HCT116 (cell line): ENCODE data around the gene GPATCH8.

ENCODE experiments used
- POLR2A ChIP-seq: IDR thresholded peaks from 2 replicates; pipeline ENCODE4 v1.7.0; 2011; ENCODE audit warnings: borderline replicate concordance; ENCODE audit not compliant: insufficient read depth, insufficient read length; ENCODE audit errors: extremely low read depth
- POLR2AphosphoS5 ChIP-seq: IDR thresholded peaks from 2 replicates; pipeline ENCODE4 v1.6.1; 2011; ENCODE audit warnings: mild to moderate bottlenecking, low read depth, low read length, moderate library complexity
- SP1 ChIP-seq: IDR thresholded peaks from 2 replicates; pipeline ENCODE4 v1.6.1; 2012; ENCODE audit warnings: low read depth
- TCF7L2 ChIP-seq: IDR thresholded peaks from 2 replicates; pipeline ENCODE4 v1.7.0; 2011; ENCODE audit warnings: borderline replicate concordance, inconsistent platforms; ENCODE audit not compliant: insufficient read depth, insufficient read length; ENCODE audit errors: extremely low read depth
- YY1 ChIP-seq: IDR thresholded peaks from 2 replicates; pipeline ENCODE4 v1.6.1; 2011; ENCODE audit warnings: low read length, low read depth, moderate library complexity, mild to moderate bottlenecking; ENCODE audit not compliant: insufficient replicate concordance; ENCODE audit errors: extremely low read depth
- TF ChIP-seq, protein P1 (sequence below), 3 experiments: fragments of 200-600 bp in 1 of 3; sonication (generic) in 1 of 3; IDR thresholded peaks in 2 of 3; conservative IDR thresholded peaks in 1 of 3; 2 replicates each; pipeline ENCODE4 v1.5.1; 2012 to 2017; ENCODE audit warnings: low read depth in 2 of 3, low read length in 2 of 3, antibody characterized with exemption in 1 of 3, borderline replicate concordance in 1 of 3, control low read depth in 1 of 3, mild to moderate bottlenecking in 1 of 3, mixed read lengths in 1 of 3, mixed run types in 1 of 3, moderate library complexity in 1 of 3; ENCODE audit not compliant: insufficient read depth in 1 of 3
- TF ChIP-seq, protein P2 (sequence below): IDR thresholded peaks from 2 replicates; pipeline ENCODE4 v1.6.1; 2012

DNA sequence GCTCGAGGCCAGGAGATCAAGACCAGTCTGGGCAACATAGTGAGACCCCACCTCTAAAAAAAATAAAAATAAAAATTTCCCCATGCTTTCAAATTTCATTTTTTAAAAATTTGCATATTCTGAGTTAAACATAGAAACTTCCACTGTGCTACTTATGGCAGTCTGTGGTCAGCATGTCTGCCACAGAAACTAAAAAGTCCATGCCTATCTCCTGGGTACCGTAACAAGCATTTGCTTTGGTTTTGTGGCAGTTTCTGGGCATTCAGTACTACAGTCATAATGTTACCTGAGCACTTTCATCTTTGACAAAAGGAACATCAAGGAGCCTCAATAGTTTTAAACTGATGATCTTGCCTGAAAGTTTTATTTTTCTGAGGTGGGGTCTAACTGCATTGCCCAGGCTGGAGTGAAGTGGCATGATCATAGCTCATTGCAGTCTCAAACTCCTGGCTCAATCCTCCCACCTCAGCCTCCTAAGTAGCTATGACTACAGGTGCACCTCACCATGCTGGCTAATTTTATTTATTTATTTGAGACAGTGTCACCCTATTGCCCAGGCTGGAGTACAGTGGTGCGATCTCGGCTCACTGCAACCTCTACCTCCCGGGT is 100.5 kb downstream of the GPATCH8 start:
- TF ChIP-seq, protein P1, sequence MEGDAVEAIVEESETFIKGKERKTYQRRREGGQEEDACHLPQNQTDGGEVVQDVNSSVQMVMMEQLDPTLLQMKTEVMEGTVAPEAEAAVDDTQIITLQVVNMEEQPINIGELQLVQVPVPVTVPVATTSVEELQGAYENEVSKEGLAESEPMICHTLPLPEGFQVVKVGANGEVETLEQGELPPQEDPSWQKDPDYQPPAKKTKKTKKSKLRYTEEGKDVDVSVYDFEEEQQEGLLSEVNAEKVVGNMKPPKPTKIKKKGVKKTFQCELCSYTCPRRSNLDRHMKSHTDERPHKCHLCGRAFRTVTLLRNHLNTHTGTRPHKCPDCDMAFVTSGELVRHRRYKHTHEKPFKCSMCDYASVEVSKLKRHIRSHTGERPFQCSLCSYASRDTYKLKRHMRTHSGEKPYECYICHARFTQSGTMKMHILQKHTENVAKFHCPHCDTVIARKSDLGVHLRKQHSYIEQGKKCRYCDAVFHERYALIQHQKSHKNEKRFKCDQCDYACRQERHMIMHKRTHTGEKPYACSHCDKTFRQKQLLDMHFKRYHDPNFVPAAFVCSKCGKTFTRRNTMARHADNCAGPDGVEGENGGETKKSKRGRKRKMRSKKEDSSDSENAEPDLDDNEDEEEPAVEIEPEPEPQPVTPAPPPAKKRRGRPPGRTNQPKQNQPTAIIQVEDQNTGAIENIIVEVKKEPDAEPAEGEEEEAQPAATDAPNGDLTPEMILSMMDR (IDR thresholded peaks at IDR 0.05 in 2 of 3, conservative IDR thresholded peaks at IDR 0.05 in 1 of 3; ENCODE audit: borderline replicate concordance in 1 of 3, insufficient read depth in 1 of 3, low read depth in 2 of 3, low read length in 2 of 3) = no peak
- TF ChIP-seq YY1 (no peak), POLR2A (no peak), SP1 (no peak), TCF7L2 (no peak), POLR2AphosphoS5 (no peak)
- TF ChIP-seq, protein P2, sequence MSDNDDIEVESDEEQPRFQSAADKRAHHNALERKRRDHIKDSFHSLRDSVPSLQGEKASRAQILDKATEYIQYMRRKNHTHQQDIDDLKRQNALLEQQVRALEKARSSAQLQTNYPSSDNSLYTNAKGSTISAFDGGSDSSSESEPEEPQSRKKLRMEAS = no peak
